RPMI8226 (cell line): Measurements from ENCODE around the gene PHACTR1.
"Not testable (repeated sequence)": the region's sequence is repeated elsewhere in the genome, so short reads cannot be mapped to it uniquely, and the experiment has no call there.

Source experiments
- DNase-seq: peaks from one replicate; pipeline ENCODE4 v3.0.0-alpha.2; 2015

PHACTR1 gene

GRCh38 chr6:12749531-12750379 lies 33.2 kb downstream of the PHACTR1 start:
- no peak for DNase-seq

GRCh38 chr6:12750416-12750815 lies 33.8 kb downstream of the PHACTR1 start:
- DNase-seq: no peak

- DNase-seq: peak; percentile 77
These were observed 35.2 kb downstream of the PHACTR1 start for GRCh38 chr6:12751694-12752325.

- DNase-seq: no peak
These were observed 36.5 kb downstream of the PHACTR1 start for GRCh38 chr6:12753036-12753435.

GRCh38 chr6:12760226-12760625 lies 43.7 kb downstream of the PHACTR1 start:
- no peak for DNase-seq

GRCh38 chr6:12760911-12761310 lies 44.3 kb downstream of the PHACTR1 start:
- DNase-seq: no peak

- no peak for DNase-seq
These were observed 45.0 kb downstream of the PHACTR1 start for GRCh38 chr6:12761376-12762115.

- DNase-seq: not testable (repeated sequence)
These were observed 46.3 kb downstream of the PHACTR1 start for GRCh38 chr6:12762731-12763434.

GRCh38 chr6:12766365-12766764 lies 49.8 kb downstream of the PHACTR1 start:
- DNase-seq: no peak

- DNase-seq: no peak
These were observed 50.4 kb downstream of the PHACTR1 start for GRCh38 chr6:12767016-12767415.

GRCh38 chr6:12769556-12770256 lies 53.1 kb downstream of the PHACTR1 start:
- DNase-seq: no peak

GRCh38 chr6:12772416-12772815 lies 55.8 kb downstream of the PHACTR1 start:
- no peak for DNase-seq

- no peak for DNase-seq
These were observed 59.7 kb downstream of the PHACTR1 start for GRCh38 chr6:12776291-12776690.

- DNase-seq: no peak
These were observed 63.2 kb downstream of the PHACTR1 start for GRCh38 chr6:12779772-12780171.

GRCh38 chr6:12782136-12782535 lies 65.6 kb downstream of the PHACTR1 start:
- DNase-seq: no peak

- DNase-seq: no peak
These were observed 68.7 kb downstream of the PHACTR1 start for GRCh38 chr6:12785301-12785700.

GRCh38 chr6:12785921-12786320 lies 69.4 kb downstream of the PHACTR1 start:
- DNase-seq: no peak

GRCh38 chr6:12791371-12791770 lies 74.8 kb downstream of the PHACTR1 start:
- DNase-seq: no peak

- DNase-seq: no peak
These were observed 81.8 kb downstream of the PHACTR1 start for GRCh38 chr6:12798326-12798725.

- no peak for DNase-seq
These were observed 83.6 kb downstream of the PHACTR1 start for GRCh38 chr6:12800120-12800519.

- no peak for DNase-seq
These were observed 84.6 kb downstream of the PHACTR1 start for GRCh38 chr6:12801141-12801540.

GRCh38 chr6:12802440-12802839 lies 85.9 kb downstream of the PHACTR1 start:
- no peak for DNase-seq
